Liver (tissue), 3 donors: ENCODE results near the gene SUPT6H.

Experiments
- ATF3 ChIP-seq: IDR thresholded peaks from 2 replicates; pipeline ENCODE4 v1.6.1; 2016; ENCODE audit warnings: antibody characterized with exemption
- CTCF ChIP-seq: fragments of 150-350 bp; IDR thresholded peaks from 2 replicates; pipeline ENCODE4 v1.5.1; 2017; ENCODE audit warnings: improper control_type of control experiment, low read depth, low read length; ENCODE audit not compliant: missing input control
- JUND ChIP-seq, 2 donors: IDR thresholded peaks; 2 replicates each; pipeline ENCODE4 v1.6.1; 2016; ENCODE audit warnings: antibody characterized with exemption in 2 of 2
- MAX ChIP-seq: IDR thresholded peaks from 2 replicates; pipeline ENCODE4 v1.6.1; 2016; ENCODE audit warnings: antibody characterized with exemption
- RAD21 ChIP-seq, 2 donors: IDR thresholded peaks; 2 replicates each; pipeline ENCODE4 v1.6.1; 2016; ENCODE audit warnings: antibody characterized with exemption in 2 of 2, mild to moderate bottlenecking in 2 of 2
- REST ChIP-seq: IDR thresholded peaks from 2 replicates; pipeline ENCODE4 v1.6.1; 2016; ENCODE audit warnings: antibody characterized with exemption, mild to moderate bottlenecking
- donor health status: healthy.
- donor health status: healthy.

- TF ChIP-seq MAX (no peak), CTCF (no peak), RAD21 (IDR thresholded peaks at IDR 0.05) (no peak), REST (no peak), ATF3 (no peak), JUND (IDR thresholded peaks at IDR 0.05) (no peak)
These were observed 56.5 kb downstream of the SUPT6H start for GRCh38 chr17:28718333-28719020.
